SK-N-MC (cell line): ENCODE measurements around the gene HCFC1.
A peak's percentile ranks its signal among the peaks of the same experiment; 100 is the strongest.

ENCODE experiments used
- DNase-seq: peaks from one replicate; pipeline ENCODE4 v3.0.0-alpha.2; 2011; ENCODE audit warnings: low read depth, low spot score
- H3K27ac ChIP-seq: fragments of 200-600 bp; sonication (generic); 2 replicates; pipeline ENCODE4 v1.5.1; 2016; ENCODE audit warnings: mixed run types
- H3K36me3 ChIP-seq: fragments of 200-600 bp; sonication (generic); 2 replicates; pipeline ENCODE4 v1.6.1; 2017; ENCODE audit warnings: antibody characterized with exemption, low read length, mixed read lengths; ENCODE audit not compliant: insufficient read depth
- H3K4me3 ChIP-seq: fragments of 200-600 bp; sonication (generic); 2 replicates; pipeline ENCODE4 v1.5.1; 2016
- H3K9ac ChIP-seq: fragments of 200-600 bp; sonication (generic); 2 replicates; pipeline ENCODE4 v1.8.0; 2017; ENCODE audit warnings: mixed run types, mixed read lengths; ENCODE audit not compliant: insufficient read length
- H3K9me3 ChIP-seq: fragments of 200-600 bp; sonication (generic); 2 replicates; pipeline ENCODE4 v1.6.1; 2017; ENCODE audit warnings: low read depth, mild to moderate bottlenecking, antibody characterized with exemption, low read length, moderate library complexity, mixed read lengths
- EZH2 ChIP-seq: fragments of 200-600 bp; sonication (generic); IDR thresholded peaks from one replicate; pipeline ENCODE4 v1.6.1; 2017; ENCODE audit warnings: antibody characterized with exemption
- FOXP2 ChIP-seq: optimal IDR thresholded peaks from 2 replicates; pipeline ENCODE3; 2011; ENCODE audit warnings: mild to moderate bottlenecking, moderate library complexity; ENCODE audit not compliant: insufficient read depth; ENCODE audit errors: extremely low read length, control extremely low read depth
- POLR2AphosphoS5 ChIP-seq: IDR thresholded peaks from 2 replicates; pipeline ENCODE4 v1.6.1; 2012; ENCODE audit warnings: mild to moderate bottlenecking, low read depth, low read length, borderline replicate concordance

Gene HCFC1

GRCh38 chrX:153972368-153973126, 929 bp upstream of the HCFC1 start, which contains the start of gene TMEM187:
TMEM187 (plus strand) TSS chrX:153972754; CDS start chrX:153982063, 9,309 bp downstream.
- Histone ChIP-seq H3K27ac (peak within 1 kb of the TSS; percentile 100), H3K4me3 (peak within 1 kb of the TSS; percentile 93), H3K9ac (peak within 1 kb of the TSS; percentile 100), H3K9me3 (no peaks in the 10 kb centered on the region), H3K36me3 (peaks cover 10% of the 10 kb centered on the region; the same call in 1 of the 2 replicates)
- DNase-seq: peak; percentile 75
- TF ChIP-seq POLR2AphosphoS5 (no peak; the same call in 1 of the 2 replicates), EZH2 (no peak), FOXP2 (no peak)

GRCh38 chrX:153971124-153971449, 531 bp downstream of the HCFC1 start:
- DNase-seq: no peak

GRCh38 chrX:153970357-153971123, 1.1 kb downstream of the HCFC1 start:
- peak overlapping the region; percentile 100 for H3K9ac ChIP-seq
- no peak for DNase-seq
- no peak for TF ChIP-seq FOXP2
- TF ChIP-seq POLR2AphosphoS5: peak; percentile 12; the same call in 1 of the 2 replicates
- peaks cover 10% of the 10 kb centered on the region; the same call in 1 of the 2 replicates for H3K36me3 ChIP-seq
- no peaks in the 10 kb centered on the region for H3K9me3 ChIP-seq
- H3K27ac ChIP-seq: peak overlapping the region; percentile 100
- peak overlapping the region; percentile 93 for H3K4me3 ChIP-seq

More at GRCh38 chrX:153971124-153971449, 531 bp downstream of the HCFC1 start:
- TF ChIP-seq FOXP2: no peak
- no peak for TF ChIP-seq POLR2AphosphoS5
- TF ChIP-seq EZH2: no peak
- H3K27ac ChIP-seq: peak overlapping the region; percentile 100
- peak overlapping the region; percentile 93 for H3K4me3 ChIP-seq
- peaks cover 10% of the 10 kb centered on the region; the same call in 1 of the 2 replicates for H3K36me3 ChIP-seq
- H3K9me3 ChIP-seq: no peaks in the 10 kb centered on the region
- H3K9ac ChIP-seq: peak overlapping the region; percentile 100

- DNase-seq: no peak
- Histone ChIP-seq H3K9me3 (no peaks in the 10 kb centered on the region), H3K9ac (peak overlapping the region; percentile 70), H3K4me3 (peak overlapping the region; percentile 93), H3K36me3 (peaks cover 10% of the 10 kb centered on the region; the same call in 1 of the 2 replicates), H3K27ac (no peak overlapping the region)
- no peak for TF ChIP-seq POLR2AphosphoS5
- no peak for TF ChIP-seq FOXP2
- no peak for TF ChIP-seq EZH2
Observed at GRCh38 chrX:153969904-153970356, 1.7 kb downstream of the HCFC1 start.

GRCh38 chrX:153969125-153969903, 2.3 kb downstream of the HCFC1 start:
- no peaks in the 10 kb centered on the region for H3K9me3 ChIP-seq
- TF ChIP-seq FOXP2: no peak
- no peak for TF ChIP-seq POLR2AphosphoS5
- TF ChIP-seq EZH2: no peak
- H3K36me3 ChIP-seq: peaks cover 10% of the 10 kb centered on the region; the same call in 1 of the 2 replicates
- peak overlapping the region; percentile 93 for H3K4me3 ChIP-seq
- DNase-seq: no peak
- peak overlapping the region; percentile 70 for H3K9ac ChIP-seq
- no peak overlapping the region for H3K27ac ChIP-seq

- H3K9ac ChIP-seq: peak overlapping the region; percentile 70
- no peak overlapping the region for H3K27ac ChIP-seq
- H3K4me3 ChIP-seq: peak overlapping the region; percentile 93
- H3K9me3 ChIP-seq: no peaks in the 10 kb centered on the region
- TF ChIP-seq POLR2AphosphoS5 (no peak), EZH2 (no peak), FOXP2 (no peak)
- H3K36me3 ChIP-seq: peaks cover 15% of the 10 kb centered on the region; the same call in 1 of the 2 replicates
- DNase-seq: no peak
Observed at GRCh38 chrX:153968754-153969124, 2.9 kb downstream of the HCFC1 start.

- peaks cover 20% of the 10 kb centered on the region; the same call in 1 of the 2 replicates for H3K36me3 ChIP-seq
- no peaks in the 10 kb centered on the region for H3K9me3 ChIP-seq
- DNase-seq: no peak
- H3K4me3 ChIP-seq: peak overlapping the region; percentile 93
- no peak overlapping the region for H3K27ac ChIP-seq
- TF ChIP-seq FOXP2 (no peak), EZH2 (no peak), POLR2AphosphoS5 (no peak)
- H3K9ac ChIP-seq: peak overlapping the region; percentile 29
Observed at GRCh38 chrX:153968255-153968654, 3.4 kb downstream of the HCFC1 start.

- Histone ChIP-seq H3K4me3 (peak overlapping the region; percentile 93), H3K36me3 (peaks cover 24% of the 10 kb centered on the region; the same call in 1 of the 2 replicates), H3K9me3 (no peaks in the 10 kb centered on the region), H3K27ac (no peak overlapping the region), H3K9ac (peak overlapping the region; percentile 29)
- TF ChIP-seq EZH2 (no peak), FOXP2 (no peak), POLR2AphosphoS5 (no peak)
- DNase-seq: no peak
Observed at GRCh38 chrX:153967536-153968224, 3.9 kb downstream of the HCFC1 start.
